Stimulated activated CD8-positive, alpha-beta memory T cell treated with anti-CD3 and anti-CD28 coated beads, Interleukin-15, amount 100 ng/mL, for 24 hours (primary cell): ENCODE measurements around the gene CCNG1.
A peak's percentile ranks its signal among the peaks of the same experiment; 100 is the strongest.
"Not testable (repeated sequence)": the region's sequence is repeated elsewhere in the genome, so short reads cannot be mapped to it uniquely, and the experiment has no call there.

Experiments used
- DNase-seq: peaks from one replicate; pipeline ENCODE4 v3.0.0-alpha.2; 2020; ENCODE audit warnings: low read depth

CCNG1 gene

DNA sequence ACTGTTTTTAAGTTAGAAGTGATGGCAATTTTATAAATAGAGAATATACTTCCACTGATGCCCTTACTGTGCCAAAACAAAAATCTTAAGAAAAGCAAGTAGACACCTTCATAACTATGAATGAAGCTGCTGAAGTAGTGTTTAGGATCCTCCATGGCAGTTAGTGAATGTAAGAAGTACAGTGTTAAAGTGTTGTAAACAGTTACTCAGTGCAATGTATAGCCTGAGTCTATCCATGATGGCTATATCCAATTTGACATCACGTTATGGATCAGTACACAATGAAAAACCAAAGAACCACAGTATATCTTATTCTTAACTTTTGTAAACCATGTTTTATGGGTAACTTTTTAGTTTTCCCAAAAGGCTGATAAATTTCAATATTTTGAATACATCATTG lies 7.1 kb downstream of the CCNG1 start:
- no peak for DNase-seq

- DNase-seq = no peak
Observed at GRCh38 chr5:163445345-163445744, 8.0 kb downstream of the CCNG1 start.

DNA sequence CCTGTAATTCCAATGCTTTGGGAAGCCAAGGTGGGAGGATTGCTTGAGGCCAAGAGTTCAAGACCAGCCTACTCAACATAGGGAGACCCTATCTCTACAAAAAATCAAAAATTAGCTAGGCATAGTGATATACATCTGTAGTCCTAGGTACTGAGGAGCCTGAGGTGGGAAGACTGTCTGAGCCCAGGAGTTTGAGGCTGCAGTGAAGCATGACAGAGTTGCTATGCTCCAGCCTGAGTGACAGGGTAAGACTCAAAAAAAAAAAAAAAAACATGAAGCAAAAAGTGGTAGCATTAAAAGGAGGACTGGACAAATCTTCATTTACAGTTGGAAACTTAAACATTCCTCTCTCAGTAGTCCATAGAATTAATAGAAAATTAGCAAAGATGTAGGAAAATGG lies 9.8 kb downstream of the CCNG1 start:
- DNase-seq = no peak

- no peak for DNase-seq
Observed at GRCh38 chr5:163447875-163448274, 10.5 kb downstream of the CCNG1 start.

- DNase-seq = no peak
Observed at GRCh38 chr5:163448491-163448890, 11.1 kb downstream of the CCNG1 start.

GRCh38 chr5:163451489-163451888 lies 14.1 kb downstream of the CCNG1 start:
- DNase-seq = no peak

GRCh38 chr5:163453705-163454104 lies 16.3 kb downstream of the CCNG1 start:
- DNase-seq = no peak

DNA sequence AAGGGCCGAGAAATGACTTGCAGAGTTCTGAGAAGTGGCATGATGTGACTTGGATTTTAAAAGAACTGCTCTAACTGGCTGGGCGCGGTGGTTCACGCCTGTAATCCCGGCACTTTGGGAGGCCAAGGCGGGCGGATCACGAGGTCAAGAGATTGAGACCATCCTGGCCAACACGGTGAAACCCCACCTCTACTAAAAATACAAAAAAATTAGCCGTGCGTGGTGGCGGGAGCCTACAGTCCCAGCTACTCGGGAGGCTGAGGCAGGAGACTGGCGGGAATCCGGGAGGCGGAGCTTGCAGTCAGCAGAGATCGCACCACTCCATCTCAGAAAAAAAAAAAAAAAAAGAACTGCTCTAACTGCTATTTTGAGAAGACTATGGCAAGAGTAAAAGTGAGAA lies 18.0 kb downstream of the CCNG1 start:
- DNase-seq = not testable (repeated sequence)

GRCh38 chr5:163456029-163456589 lies 18.7 kb downstream of the CCNG1 start:
- DNase-seq = no peak

DNA sequence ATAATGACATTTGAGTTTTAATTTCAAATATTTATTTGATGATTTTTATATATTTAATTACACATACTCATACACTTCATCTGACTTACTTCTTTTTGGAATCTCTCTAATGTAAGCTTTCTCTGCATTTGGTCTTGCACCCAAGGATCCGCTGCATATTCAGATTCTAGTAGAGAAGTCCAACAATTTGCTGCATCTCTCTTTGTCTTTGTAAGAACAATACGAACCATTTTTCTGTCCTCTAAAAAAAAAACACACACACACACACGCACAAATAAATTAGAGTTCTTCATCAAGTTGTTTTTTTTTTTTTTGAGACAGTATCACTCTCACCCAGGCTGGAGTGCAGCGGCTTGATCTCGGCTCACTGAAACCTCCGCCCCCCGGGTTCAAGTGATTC lies 19.4 kb downstream of the CCNG1 start:
- DNase-seq = no peak

GRCh38 chr5:163458778-163459385 lies 21.5 kb downstream of the CCNG1 start:
- no peak for DNase-seq

GRCh38 chr5:163459462-163459818 lies 22.0 kb downstream of the CCNG1 start:
- DNase-seq = no peak

GRCh38 chr5:163459819-163460561 lies 22.6 kb downstream of the CCNG1 start, which contains the start of gene NUDCD2:
Gene NUDCD2 (minus strand): TSS chr5:163460102. CDS start chr5:163460050, 52 bp downstream.
- peak; percentile 92 for DNase-seq

DNA sequence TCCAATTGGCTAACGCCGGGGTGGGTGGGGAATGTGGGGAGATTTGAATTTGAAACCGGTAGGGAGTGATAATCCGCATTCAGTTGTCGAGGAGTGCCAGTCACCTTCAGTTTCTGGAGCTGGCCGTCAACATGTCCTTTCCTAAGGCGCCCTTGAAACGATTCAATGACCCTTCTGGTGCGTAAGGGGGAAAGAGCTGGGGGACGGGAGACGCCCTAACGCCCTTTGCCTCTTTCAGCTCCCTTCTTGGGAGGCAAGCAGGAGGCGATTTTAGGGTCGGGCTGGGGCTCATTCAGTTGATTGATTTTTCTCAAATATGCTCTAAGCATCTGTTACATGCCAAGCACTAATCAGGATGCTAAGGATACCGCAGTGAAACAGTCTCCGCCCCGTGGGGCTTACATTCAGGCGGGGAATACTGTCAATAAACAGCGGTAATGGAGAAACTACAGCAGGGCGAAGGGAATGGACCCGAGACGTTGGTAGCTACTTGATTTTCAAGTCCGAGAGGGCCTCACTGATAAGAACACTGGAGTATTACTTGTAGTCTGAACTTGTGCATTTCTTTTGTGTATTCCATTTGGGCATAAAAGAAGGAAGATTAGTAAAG lies 23.3 kb downstream of the CCNG1 start, which contains the start of gene HMMR:
Gene HMMR, plus strand, starts transcription at position 71 of the 610 bp plus-strand sequence. Its CDS starts 61 bp downstream, at position 132.
- no peak for DNase-seq

DNA sequence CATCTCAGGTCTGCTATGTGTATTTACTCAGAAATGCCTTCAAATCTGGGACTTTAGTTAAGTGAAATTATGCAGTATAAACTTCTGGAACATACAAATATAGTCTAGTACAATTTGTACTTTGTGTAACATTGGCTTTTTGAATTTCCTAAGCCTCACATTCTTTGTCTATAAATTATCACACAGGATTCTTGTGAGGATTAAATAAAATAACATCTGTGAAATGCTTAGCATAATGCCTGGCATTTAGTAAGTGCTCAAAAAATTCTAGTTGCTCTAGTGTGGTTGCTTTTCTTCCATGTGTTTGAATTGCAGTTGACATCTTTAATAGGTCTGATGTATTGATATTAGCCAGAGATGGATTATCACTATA lies 25.7 kb downstream of the CCNG1 start:
- no peak for DNase-seq

- no peak for DNase-seq
Observed at GRCh38 chr5:163467682-163468081, 30.3 kb downstream of the CCNG1 start.

DNA sequence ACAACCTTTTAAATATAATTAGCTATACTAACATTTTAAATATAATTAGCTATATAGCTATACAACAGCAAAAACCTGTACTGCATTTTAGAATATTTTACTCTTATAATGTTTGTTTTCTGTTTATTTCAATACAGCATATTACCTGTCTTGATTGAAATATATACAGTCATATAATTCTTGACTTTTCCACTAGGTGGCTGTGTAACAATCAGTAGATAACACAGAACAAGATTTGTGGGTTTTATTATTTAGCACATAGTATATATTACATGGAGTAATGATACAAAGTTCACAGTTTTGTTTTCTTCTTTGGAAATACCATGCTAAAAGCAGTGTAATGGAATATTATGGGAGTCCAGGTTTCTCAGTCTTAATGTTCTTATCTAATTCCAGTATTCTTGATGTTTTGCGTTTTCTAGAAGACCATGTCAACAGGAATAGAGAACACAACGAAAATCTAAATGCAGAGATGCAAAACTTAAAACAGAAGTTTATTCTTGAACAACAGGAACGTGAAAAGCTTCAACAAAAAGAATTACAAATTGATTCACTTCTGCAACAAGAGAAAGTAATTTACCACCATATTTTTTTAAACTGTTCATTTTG lies 36.3 kb downstream of the CCNG1 start:
- DNase-seq = no peak

DNA sequence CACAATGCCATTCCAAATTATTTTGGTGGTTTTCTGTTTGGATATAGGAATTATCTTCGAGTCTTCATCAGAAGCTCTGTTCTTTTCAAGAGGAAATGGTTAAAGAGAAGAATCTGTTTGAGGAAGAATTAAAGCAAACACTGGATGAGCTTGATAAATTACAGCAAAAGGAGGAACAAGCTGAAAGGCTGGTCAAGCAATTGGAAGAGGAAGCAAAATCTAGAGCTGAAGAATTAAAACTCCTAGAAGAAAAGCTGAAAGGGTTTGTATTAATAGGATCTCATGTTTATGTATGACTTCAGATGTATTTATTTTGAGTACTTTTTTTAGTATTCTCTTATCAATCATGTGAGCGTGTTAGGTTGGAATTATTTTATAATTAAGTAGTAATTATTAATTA lies 38.0 kb downstream of the CCNG1 start:
- DNase-seq = no peak

- no peak for DNase-seq
Observed at GRCh38 chr5:163478126-163478981, 41.0 kb downstream of the CCNG1 start.

DNA sequence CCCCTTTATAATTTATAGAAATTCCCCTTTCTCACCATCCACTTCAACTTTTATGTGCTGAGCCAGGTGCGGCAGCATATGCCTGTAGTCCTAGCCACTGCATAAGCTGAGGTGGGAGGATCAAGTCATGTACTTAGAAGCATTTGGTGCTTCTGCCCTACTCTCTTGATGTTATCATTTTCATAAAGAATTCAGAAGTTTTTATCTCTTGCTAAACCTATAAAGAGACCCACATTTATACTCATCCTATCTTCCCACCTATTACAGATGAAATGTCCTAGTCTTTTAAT lies 41.5 kb downstream of the CCNG1 start:
- DNase-seq = no peak

DNA sequence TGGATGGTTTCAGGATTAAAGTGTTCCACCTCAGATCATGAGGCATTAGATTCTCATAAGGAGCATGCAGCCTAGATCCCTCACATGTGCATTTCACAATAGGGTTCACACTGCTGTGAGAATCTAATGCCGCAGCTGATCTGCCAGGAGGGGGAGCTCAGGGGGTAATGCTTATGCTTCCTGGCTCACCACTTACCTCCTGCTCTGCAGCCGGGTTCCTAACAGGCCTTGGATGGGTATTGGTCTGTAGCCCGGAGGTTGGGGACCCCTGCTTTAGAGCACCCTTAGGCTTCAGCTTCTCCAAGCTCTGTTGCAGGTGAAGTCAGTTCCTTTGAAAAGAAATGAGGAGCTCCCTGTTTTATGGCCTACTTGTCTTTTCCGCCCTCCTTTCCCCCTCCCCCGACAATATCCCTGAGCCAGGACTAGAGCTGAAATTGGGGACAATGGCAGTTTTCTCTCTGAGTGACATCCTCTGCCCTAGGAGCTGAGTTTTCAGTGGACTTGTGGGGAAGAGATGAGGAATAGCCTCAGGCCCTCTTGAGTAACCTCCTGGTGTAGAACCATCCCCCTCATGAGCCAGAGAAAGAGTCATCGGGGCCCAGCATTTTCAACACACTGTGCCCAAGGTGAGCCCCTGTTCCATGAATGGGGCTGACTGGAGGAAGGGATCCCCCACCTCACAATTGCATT lies 51.8 kb downstream of the CCNG1 start:
- no peak for DNase-seq
